ENCODE results near the gene COL13A1.

COL13A1 gene

GRCh38 chr10:69792341-69792740 is 9.4 kb upstream of the COL13A1 start:
- CTCF ChIA-PET: interaction anchor here (0.7 kb wide), 1 partner anchor 8 kb away, joined by 3 read pairs; no protein-coding TSS in a partner anchor
- no peak for TF ChIP-seq NFRKB (IDR thresholded peaks at IDR 0.05)
- TF ChIP-seq HDGF (IDR thresholded peaks at IDR 0.05; ENCODE audit: borderline replicate concordance): no peak
- TF ChIP-seq TARDBP (IDR thresholded peaks at IDR 0.05): no peak
- TF ChIP-seq L3MBTL2 (conservative IDR thresholded peaks at IDR 0.05): no peak
- no peak for TF ChIP-seq FOXM1 (IDR thresholded peaks at IDR 0.05; ENCODE audit: borderline replicate concordance)
- TF ChIP-seq FOXA1 (IDR thresholded peaks at IDR 0.05): no peak
- TF ChIP-seq LEF1 (IDR thresholded peaks at IDR 0.05; ENCODE audit: borderline replicate concordance): no peak
- POLR2A ChIA-PET: no interaction called here
- DNase-seq (ENCODE audit: extremely low spot score): no peak

DNA sequence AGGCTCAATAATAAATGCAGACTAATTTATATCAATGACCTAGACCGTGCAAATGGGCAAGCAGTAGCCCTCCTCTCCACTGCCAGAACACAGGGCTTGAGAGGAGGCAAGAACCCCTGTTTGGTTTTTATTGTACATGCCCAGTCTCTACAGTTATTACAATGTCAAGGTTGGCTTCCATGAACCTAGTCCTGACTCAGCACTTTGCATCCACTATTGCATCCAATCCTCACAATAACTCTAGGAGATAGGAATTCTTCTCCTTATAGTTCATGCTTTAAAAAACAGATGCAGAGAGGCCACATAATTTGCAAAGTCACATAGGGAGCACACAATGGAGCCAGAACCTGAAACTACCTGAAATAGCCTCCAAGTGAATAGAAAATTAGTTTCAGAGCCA is 7.0 kb upstream of the COL13A1 start:
- ChIA-PET CTCF (no interaction called here), POLR2A (no interaction called here)
- no peak for DNase-seq (ENCODE audit: extremely low spot score)
- TF ChIP-seq TARDBP (IDR thresholded peaks at IDR 0.05): no peak
- TF ChIP-seq SP1 (IDR thresholded peaks at IDR 0.05): no peak
- no peak for TF ChIP-seq PKNOX1 (IDR thresholded peaks at IDR 0.05)
- TF ChIP-seq NFRKB (IDR thresholded peaks at IDR 0.05): no peak
- no peak for TF ChIP-seq FOXM1 (IDR thresholded peaks at IDR 0.05; ENCODE audit: borderline replicate concordance)
- TF ChIP-seq FOXA1 (IDR thresholded peaks at IDR 0.05): no peak
- TF ChIP-seq LEF1 (IDR thresholded peaks at IDR 0.05; ENCODE audit: borderline replicate concordance): no peak

GRCh38 chr10:69795242-69795934 is 6.3 kb upstream of the COL13A1 start:
- DNase-seq (ENCODE audit: extremely low spot score): no peak
- POLR2A ChIA-PET: no interaction called here

DNA sequence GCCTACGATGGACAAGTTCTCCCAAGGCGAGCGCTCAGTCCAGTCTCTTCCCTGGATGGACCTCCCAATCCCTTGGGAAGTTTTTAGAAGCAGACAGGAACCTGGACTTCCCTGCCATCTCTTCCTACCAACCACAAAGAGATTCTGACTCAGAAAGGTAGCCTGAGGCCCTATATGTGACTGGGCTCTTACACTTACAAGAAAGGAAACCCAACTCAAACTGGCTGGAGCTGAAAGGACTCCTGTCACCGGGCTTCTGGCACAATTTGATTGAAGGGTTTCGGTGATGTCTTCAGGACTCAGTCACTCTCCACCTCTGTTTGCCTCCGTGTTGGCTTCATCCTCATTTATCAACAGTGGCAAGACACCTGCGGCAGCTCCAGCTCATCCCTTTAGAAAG is 3.7 kb upstream of the COL13A1 start:
- DNase-seq (ENCODE audit: extremely low spot score): no peak
- POLR2A ChIA-PET: no interaction called here
- TF ChIP-seq HDGF (IDR thresholded peaks at IDR 0.05; ENCODE audit: borderline replicate concordance) (no peak), FOXM1 (IDR thresholded peaks at IDR 0.05; ENCODE audit: borderline replicate concordance) (no peak), PKNOX1 (IDR thresholded peaks at IDR 0.05) (no peak), FOXK2 (IDR thresholded peaks at IDR 0.05) (no peak), FOXA1 (IDR thresholded peaks at IDR 0.05) (no peak)
- CTCF ChIA-PET: no interaction called here

More at GRCh38 chr10:69795242-69795934, 6.3 kb upstream of the COL13A1 start:
- TF ChIP-seq BHLHE40 (IDR thresholded peaks at IDR 0.05; ENCODE audit: borderline replicate concordance) (no peak), TARDBP (IDR thresholded peaks at IDR 0.05) (no peak), CTBP1 (IDR thresholded peaks at IDR 0.05; ENCODE audit: borderline replicate concordance) (no peak), L3MBTL2 (conservative IDR thresholded peaks at IDR 0.05) (no peak), ZNF384 (IDR thresholded peaks at IDR 0.05) (no peak), FOXA1 (IDR thresholded peaks at IDR 0.05) (no peak), ELF4 (IDR thresholded peaks at IDR 0.05) (no peak), FOXK2 (IDR thresholded peaks at IDR 0.05) (no peak), PKNOX1 (IDR thresholded peaks at IDR 0.05) (no peak), HDGF (IDR thresholded peaks at IDR 0.05; ENCODE audit: borderline replicate concordance) (no peak), LEF1 (IDR thresholded peaks at IDR 0.05; ENCODE audit: borderline replicate concordance) (no peak), FOXM1 (IDR thresholded peaks at IDR 0.05; ENCODE audit: borderline replicate concordance) (no peak), SUZ12 (IDR thresholded peaks at IDR 0.05) (no peak), SP1 (IDR thresholded peaks at IDR 0.05) (no peak), ARNT (IDR thresholded peaks at IDR 0.05) (no peak)
- CTCF ChIA-PET: no interaction called here

- POLR2A ChIA-PET: no interaction called here
- peak; percentile 72 for DNase-seq (ENCODE audit: extremely low spot score)
Observed at GRCh38 chr10:69800109-69800508, 1.6 kb upstream of the COL13A1 start.

More at GRCh38 chr10:69800109-69800508, 1.6 kb upstream of the COL13A1 start:
- CTCF ChIA-PET: interaction anchor here (0.6 to 3.1 kb wide), 10 partner anchors 11 to 639 kb away, joined by 3 to 33 read pairs (median 4); no protein-coding TSS in a partner anchor
- no peak for TF ChIP-seq HDGF (IDR thresholded peaks at IDR 0.05; ENCODE audit: borderline replicate concordance)
- TF ChIP-seq FOXM1 (IDR thresholded peaks at IDR 0.05; ENCODE audit: borderline replicate concordance): no peak
- no peak for TF ChIP-seq ZNF384 (IDR thresholded peaks at IDR 0.05)
- no peak for TF ChIP-seq L3MBTL2 (conservative IDR thresholded peaks at IDR 0.05)
- TF ChIP-seq ARNT (IDR thresholded peaks at IDR 0.05): no peak
- TF ChIP-seq FOXA1 (IDR thresholded peaks at IDR 0.05): no peak
- no peak for TF ChIP-seq PKNOX1 (IDR thresholded peaks at IDR 0.05)
- TF ChIP-seq LEF1 (IDR thresholded peaks at IDR 0.05; ENCODE audit: borderline replicate concordance): no peak
- TF ChIP-seq NFRKB (IDR thresholded peaks at IDR 0.05): no peak

Data from HEK293T (cell line).